GM12878 (cell line): Measurements from ENCODE around the gene ZFP62. TPM values are rescaled to one million over a fixed set of nuclear protein-coding genes. Genes with fewer than 3 reads are reported as not detected.

Experiments
- ATAC-seq: fragments of 200-7000 bp; cut with Tn5 transposase; 3 replicates; pipeline ENCODE4 v1.9.1; 2020; ENCODE audit warnings: mild to moderate bottlenecking, moderate library complexity
- BruUV-seq: library from RNA; stranded (reverse); fragments of 400-500 nt; replicated peaks from 2 replicates; lab custom pipeline; 2021; lab: Mats Ljungman, UMichigan
- CTCF ChIA-PET: fragments of 300-600 bp; sonication (Branson Sonifier 250); formaldehyde crosslinking; extraction: SDS; loops from one replicate; lab custom pipeline; 2021; ENCODE audit warnings: inconsistent platforms; lab: Yijun Ruan, JAX
- POLR2A ChIA-PET: fragments of 350-600 bp; formaldehyde crosslinking; extraction: SDS; loops from one replicate; lab custom pipeline; 2021; ENCODE audit warnings: inconsistent platforms; lab: Charles Lee
- RAD21 ChIA-PET: fragments of 300-600 bp; sonication (Branson Sonifier 250); formaldehyde crosslinking; loops from one replicate; lab custom pipeline; 2023; ENCODE audit warnings: antibody characterized with exemption; ENCODE audit not compliant: unreplicated experiment; lab: Charles Lee
- SMC1A ChIA-PET: fragments of 300-600 bp; sonication (Branson Sonifier 250); formaldehyde crosslinking; loops from one replicate; lab custom pipeline; 2023; ENCODE audit not compliant: unreplicated experiment, uncharacterized antibody; lab: Charles Lee
- DNase-seq: peaks from one replicate; pipeline ENCODE4 v3.0.0-alpha.2; 2011; ENCODE audit warnings: low read depth, low spot score
- FAIRE-seq: peaks from 3 replicates; lab custom pipeline; 2011; peaks lifted over from hg19 to GRCh38; lab: Jason Lieb, UNC
- H2AFZ ChIP-seq: 2 replicates; pipeline ENCODE4 v1.6.0; 2011; ENCODE audit warnings: low read depth, low read length, control low read depth; ENCODE audit not compliant: control insufficient read depth
- H3K27ac ChIP-seq: 2 replicates; pipeline ENCODE4 v1.5.1; 2011; ENCODE audit warnings: control low read depth; ENCODE audit not compliant: control insufficient read depth, insufficient read depth
- H3K27me3 ChIP-seq, 2 experiments: replicated peaks in 1 of 2; 2 replicates each; pipeline versions ENCODE4 v1.6.0 to v1.6.1; 2011; ENCODE audit warnings: low read length in 1 of 2; ENCODE audit not compliant: control insufficient read depth in 2 of 2, insufficient read depth in 2 of 2
- H3K36me3 ChIP-seq, 2 experiments: 2 replicates each; pipeline ENCODE4 v1.5.1; 2011; ENCODE audit warnings: low read length in 1 of 2; ENCODE audit not compliant: control insufficient read depth in 2 of 2, insufficient read depth in 2 of 2
- H3K4me1 ChIP-seq: 2 replicates; pipeline ENCODE4 v1.6.1; 2011; ENCODE audit warnings: mild to moderate bottlenecking, low read length, moderate library complexity, mixed read lengths; ENCODE audit not compliant: control insufficient read depth, insufficient read depth
- H3K4me2 ChIP-seq: 2 replicates; pipeline ENCODE4 v1.6.0; 2011; ENCODE audit warnings: control low read depth; ENCODE audit not compliant: control insufficient read depth, insufficient read depth
- H3K4me3 ChIP-seq: fragments of 200-600 bp; sonication (generic); 2 replicates; pipeline ENCODE4 v1.5.1; 2016
- H3K79me2 ChIP-seq: 2 replicates; pipeline ENCODE4 v1.6.0; 2011; ENCODE audit warnings: low read length; ENCODE audit not compliant: control insufficient read depth, insufficient read depth
- H3K9ac ChIP-seq: 2 replicates; pipeline ENCODE4 v1.8.0; 2011; ENCODE audit warnings: low read length, control low read depth, mixed read lengths; ENCODE audit not compliant: control insufficient read depth, insufficient read depth
- H3K9me3 ChIP-seq: replicated peaks from 3 replicates; pipeline ENCODE4 v1.5.1; 2011; ENCODE audit warnings: mild to moderate bottlenecking, low read length; ENCODE audit not compliant: control insufficient read depth, insufficient read depth
- H4K20me1 ChIP-seq: 2 replicates; pipeline ENCODE4 v1.6.0; 2011; ENCODE audit not compliant: control insufficient read depth, insufficient read depth
- MXI1 ChIP-seq: fragments of 150-350 bp; IDR thresholded peaks from 2 replicates; pipeline ENCODE4 v1.6.1; 2011; ENCODE audit warnings: low read depth, mild to moderate bottlenecking, inconsistent platforms, low read length, improper control_type of control experiment
- NFYB ChIP-seq: IDR thresholded peaks from 2 replicates; pipeline ENCODE4 v1.6.1; 2011; ENCODE audit warnings: low read depth, mild to moderate bottlenecking, low read length, improper control_type of control experiment, moderate library complexity; ENCODE audit not compliant: insufficient read depth
- RUNX3 ChIP-seq: IDR thresholded peaks from 2 replicates; pipeline ENCODE4 v1.6.1; 2012; ENCODE audit warnings: low read length, inconsistent platforms
- whole genome bisulfite sequencing: methylation state at CpG from one replicate; pipeline ENCODE4 v1.1.6; 2016; ENCODE audit warnings: low lambda C conversion rate; ENCODE audit not compliant: insufficient replicate concordance, insufficient coverage; ENCODE audit errors: missing lambda C conversion rate; 5-methylcytosine and 5-hydroxymethylcytosine counted together
- in situ Hi-C: fragments of 300-500 bp; cut with MboI; formaldehyde crosslinking; loops from 9 replicates; pipeline ENCODE4 v1.14.3; 2018; ENCODE audit warnings: mixed read lengths
- intact Hi-C: fragments of 100-400 bp; cut with micrococcal nuclease; formaldehyde crosslinking; loops from one replicate; pipeline ENCODE4 v1.14.2; 2022; ENCODE audit not compliant: unreplicated experiment
- polyA plus RNA-seq, 11 experiments: library from polyadenylated mRNA; depleted of rRNA in 4 of 11; unstranded in 6 of 11; stranded (reverse) in 5 of 11; fragments of >200 nt; fragmentation: Nextera tagmentation in 4 of 11; fragmentation: Illumina TruSeq in 1 of 11; extraction: Ambion mirVana in 4 of 11; extraction: Trizol in 1 of 11; gene quantifications; 1 replicate in 1 of 11; 2 replicates in 10 of 11; pipeline versions ENCODE4 v1.2.1 to v1.2.3, GENCODE V29; 2011 to 2016; ENCODE audit warnings: inconsistent platforms in 2 of 11, missing spikeins in 2 of 11, low read depth in 1 of 11
- total RNA-seq, 4 experiments: library from RNA; depleted of rRNA in 3 of 4; stranded (reverse); fragments of >200 nt in 3 of 4; fragmentation: Illumina TruSeq in 1 of 4; extraction: Trizol in 1 of 4; gene quantifications; 2 replicates each; pipeline versions ENCODE4 v1.2.1 to v1.2.3, GENCODE V29; 2013 to 2021

Gene ZFP62
- total and polyA plus RNA-seq, 10 of the 15 experiments (the other 5 are each of a cell fraction or from before 2014, with no cell fraction given) = 9.2 to 39.7 (median 21.1) TPM

GRCh38 chr5:180799902-180800801, 60.9 kb downstream of the ZFP62 start:
- RAD21 ChIA-PET = interaction anchor here (1.0 to 1.3 kb wide), 3 partner anchors 14 to 68 kb away, joined by 3 to 4 read pairs (median 3); no protein-coding TSS in a partner anchor
- peak overlapping the region; percentile 81 for H3K4me3 ChIP-seq
- ATAC-seq (0 out of 3 replicates have a peak, but pooled peaks have one; percentile 4), DNase-seq (no peak)
- H3K36me3 ChIP-seq = peaks cover 4 to 27% of the 10 kb centered on the region in 2 experiments
- in situ Hi-C loops = loop anchor here (5.0 to 25.0 kb wide), 3 partner anchors 62 to 988 kb away; partner anchors contain the start of genes MGAT4B, SQSTM1 and ZFP62
- no peaks in the 10 kb centered on the region for H3K27me3 ChIP-seq
- 90% methylated on average over 6 of the region's 6 CpGs for WGBS
- peaks cover 37% of the 10 kb centered on the region for H3K4me1 ChIP-seq
- intact Hi-C loops = loop anchor here (10.0 kb wide), 1 partner anchor 355 kb away; no protein-coding TSS in a partner anchor
- TF ChIP-seq MXI1 (no peak), RUNX3 (0 out of 2 replicates have a peak, but pooled peaks have one; percentile 10), NFYB (peak; percentile 58; the same call in 1 of the 2 replicates)
- TF ChIP-seq, all 136 proteins: peak for 2
- peak overlapping the region; percentile 96 for H3K4me2 ChIP-seq
- ChIA-PET POLR2A (interaction anchor here (1.0 to 3.5 kb wide), 3 partner anchors 11 to 32 kb away, joined by 3 to 19 read pairs (median 3); no protein-coding TSS in a partner anchor), CTCF (interaction anchor here (0.8 to 4.2 kb wide), 9 partner anchors 11 to 73 kb away, joined by 3 to 23 read pairs (median 4); no protein-coding TSS in a partner anchor), SMC1A (interaction anchor here (0.8 to 4.8 kb wide), 7 partner anchors 11 to 376 kb away, joined by 3 to 26 read pairs (median 5); no protein-coding TSS in a partner anchor)
- H3K79me2 ChIP-seq = peaks cover 92% of the 10 kb centered on the region
- H3K9me3 ChIP-seq = no peaks in the 10 kb centered on the region
- no peak overlapping the region for H2AFZ ChIP-seq
- no peak overlapping the region for H3K9ac ChIP-seq
- FAIRE-seq = no peak
- peaks cover 46% of the 10 kb centered on the region for H4K20me1 ChIP-seq
- BruUV-seq = no TSS peak
- H3K27ac ChIP-seq = peak overlapping the region; percentile 8; the same call in 1 of the 2 replicates
